ENCODE data around the gene NFKBIL1.

The NFKBIL1 gene

DNA sequence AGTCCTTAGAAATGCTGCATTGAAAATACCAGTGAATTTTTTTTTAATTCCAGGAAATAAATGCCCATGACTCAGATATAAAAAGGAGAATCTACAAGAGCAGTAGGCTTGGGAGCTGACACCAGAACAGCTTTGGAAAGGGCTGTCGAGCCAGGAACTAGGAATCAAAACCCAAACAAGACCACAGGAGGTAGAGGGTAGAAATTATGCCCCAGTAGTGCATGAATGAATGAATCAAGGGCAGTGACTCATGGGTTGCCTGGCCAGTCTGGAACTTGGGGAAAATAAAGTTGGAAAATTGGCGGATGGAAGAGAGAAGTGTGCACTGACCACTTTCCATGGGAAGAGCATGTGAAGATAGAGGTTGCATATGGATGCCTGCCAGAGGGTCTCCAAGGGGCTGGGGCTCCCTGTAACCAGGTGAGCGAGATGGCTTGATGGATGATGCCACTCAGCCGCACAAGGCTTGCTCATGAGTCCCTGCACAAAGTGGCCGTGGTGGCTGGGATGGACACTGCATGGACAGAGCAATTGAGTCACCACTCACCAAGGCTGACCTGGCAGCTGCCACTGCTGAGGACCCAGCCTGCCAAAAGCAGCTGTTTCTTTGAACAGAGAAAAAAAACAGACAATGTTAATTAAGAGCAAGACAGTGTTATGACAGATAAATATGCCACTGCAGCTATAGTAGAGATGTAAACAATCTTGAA, 33.8 kb upstream of the NFKBIL1 start:
- TF ChIP-seq, protein P1, sequence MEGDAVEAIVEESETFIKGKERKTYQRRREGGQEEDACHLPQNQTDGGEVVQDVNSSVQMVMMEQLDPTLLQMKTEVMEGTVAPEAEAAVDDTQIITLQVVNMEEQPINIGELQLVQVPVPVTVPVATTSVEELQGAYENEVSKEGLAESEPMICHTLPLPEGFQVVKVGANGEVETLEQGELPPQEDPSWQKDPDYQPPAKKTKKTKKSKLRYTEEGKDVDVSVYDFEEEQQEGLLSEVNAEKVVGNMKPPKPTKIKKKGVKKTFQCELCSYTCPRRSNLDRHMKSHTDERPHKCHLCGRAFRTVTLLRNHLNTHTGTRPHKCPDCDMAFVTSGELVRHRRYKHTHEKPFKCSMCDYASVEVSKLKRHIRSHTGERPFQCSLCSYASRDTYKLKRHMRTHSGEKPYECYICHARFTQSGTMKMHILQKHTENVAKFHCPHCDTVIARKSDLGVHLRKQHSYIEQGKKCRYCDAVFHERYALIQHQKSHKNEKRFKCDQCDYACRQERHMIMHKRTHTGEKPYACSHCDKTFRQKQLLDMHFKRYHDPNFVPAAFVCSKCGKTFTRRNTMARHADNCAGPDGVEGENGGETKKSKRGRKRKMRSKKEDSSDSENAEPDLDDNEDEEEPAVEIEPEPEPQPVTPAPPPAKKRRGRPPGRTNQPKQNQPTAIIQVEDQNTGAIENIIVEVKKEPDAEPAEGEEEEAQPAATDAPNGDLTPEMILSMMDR (IDR thresholded peaks at IDR 0.05) = no peak
- intact Hi-C loops (cut with DNase I; ENCODE audit: low total_unique reads) = no loop called here
- H3K27me3 ChIP-seq = no peaks in the 10 kb centered on the region

DNA sequence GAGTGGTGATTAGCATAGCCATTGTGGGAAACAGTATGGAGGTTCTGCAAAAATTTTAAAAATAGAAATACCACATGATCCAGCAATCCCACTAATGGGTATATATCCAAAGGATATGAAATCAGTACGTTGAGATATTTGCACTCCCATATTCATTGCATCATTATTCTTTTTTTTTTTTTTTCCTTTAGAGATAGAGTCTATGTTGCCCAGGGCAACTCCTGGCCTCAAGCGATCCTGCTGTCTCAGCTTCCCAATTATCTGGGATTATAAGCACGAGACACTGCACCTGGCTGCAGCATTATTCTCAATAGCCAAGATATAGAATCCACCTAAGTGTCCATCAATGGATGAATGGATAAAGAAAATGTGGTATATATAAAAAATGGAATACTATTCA, 25.6 kb upstream of the NFKBIL1 start:
- Histone ChIP-seq H3K4me1 (no peaks in the 10 kb centered on the region), H3K4me3 (no peak overlapping the region), H3K27ac (no peak overlapping the region), H3K36me3 (no peaks in the 10 kb centered on the region), H3K9me3 (no peaks in the 10 kb centered on the region), H3K27me3 (no peaks in the 10 kb centered on the region)
- intact Hi-C loops (cut with DNase I; ENCODE audit: low total_unique reads) = no loop called here
- no peak for DNase-seq
- TF ChIP-seq, protein P1 (IDR thresholded peaks at IDR 0.05) = no peak

More for the DNA sequence above, 33.8 kb upstream of the NFKBIL1 start:
- Histone ChIP-seq H3K4me1 (no peaks in the 10 kb centered on the region), H3K9me3 (no peaks in the 10 kb centered on the region), H3K36me3 (peaks cover 0 to 14% (median 13%) of the 10 kb centered on the region in 3 donors), H3K4me3 (no peak overlapping the region), H3K27ac (no peak overlapping the region)
- DNase-seq = no peak

GRCh38 chr6:31525553-31525931, 21.9 kb upstream of the NFKBIL1 start:
- H3K9me3 ChIP-seq = no peaks in the 10 kb centered on the region
- H3K27ac ChIP-seq = no peak overlapping the region
- no peaks in the 10 kb centered on the region for H3K4me1 ChIP-seq
- H3K27me3 ChIP-seq = no peaks in the 10 kb centered on the region
- H3K4me3 ChIP-seq = no peak overlapping the region
- peaks cover 9 to 14% (median 13%) of the 10 kb centered on the region in 3 donors for H3K36me3 ChIP-seq
- intact Hi-C loops (cut with DNase I; ENCODE audit: low total_unique reads) = no loop called here
- no peak for DNase-seq
- TF ChIP-seq, protein P1 (IDR thresholded peaks at IDR 0.05) = no peak

GRCh38 chr6:31525932-31526591, 21.3 kb upstream of the NFKBIL1 start:
- H3K4me1 ChIP-seq = no peaks in the 10 kb centered on the region
- H3K4me3 ChIP-seq = no peak overlapping the region
- H3K36me3 ChIP-seq = peaks cover 10 to 19% (median 18%) of the 10 kb centered on the region in 3 donors
- no peaks in the 10 kb centered on the region for H3K27me3 ChIP-seq
- H3K27ac ChIP-seq = no peak overlapping the region
- TF ChIP-seq, protein P1 (IDR thresholded peaks at IDR 0.05) = no peak
- intact Hi-C loops (cut with DNase I; ENCODE audit: low total_unique reads) = no loop called here
- H3K9me3 ChIP-seq = no peaks in the 10 kb centered on the region
- no peak for DNase-seq

DNA sequence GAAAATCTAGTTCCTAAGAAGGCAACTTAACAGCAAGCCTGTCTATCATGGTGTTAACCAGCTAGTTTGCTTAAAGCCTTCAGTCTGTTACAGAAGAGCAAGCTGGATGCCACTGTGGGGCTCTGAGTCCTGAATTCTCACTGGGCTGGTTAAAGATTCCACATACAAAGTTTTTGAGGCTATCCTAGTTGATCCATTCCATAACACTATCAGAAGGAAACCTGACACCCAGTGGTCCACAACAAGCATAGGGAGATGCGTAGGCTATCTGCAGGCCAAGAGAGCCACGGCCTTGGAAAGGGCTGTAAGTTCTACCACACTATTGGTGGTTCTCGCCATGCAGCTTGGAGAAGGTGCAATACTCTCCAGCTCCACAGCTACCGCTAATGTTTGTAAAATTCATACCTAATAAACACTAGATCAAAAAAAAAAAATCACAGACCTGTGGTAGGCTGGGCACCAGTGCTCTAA, 19.1 kb upstream of the NFKBIL1 start:
- Histone ChIP-seq H3K9me3 (no peaks in the 10 kb centered on the region), H3K27ac (no peak overlapping the region), H3K4me3 (no peak overlapping the region), H3K4me1 (no peaks in the 10 kb centered on the region), H3K27me3 (no peaks in the 10 kb centered on the region), H3K36me3 (peaks cover 26 to 42% (median 41%) of the 10 kb centered on the region in 3 donors)
- intact Hi-C loops (cut with DNase I; ENCODE audit: low total_unique reads) = no loop called here
- TF ChIP-seq, protein P1 (IDR thresholded peaks at IDR 0.05) = no peak
- DNase-seq = no peak

Measured in tibial artery (tissue), 4 donors.